ENCODE measurements around the gene MINDY4.

The MINDY4 gene

DNA sequence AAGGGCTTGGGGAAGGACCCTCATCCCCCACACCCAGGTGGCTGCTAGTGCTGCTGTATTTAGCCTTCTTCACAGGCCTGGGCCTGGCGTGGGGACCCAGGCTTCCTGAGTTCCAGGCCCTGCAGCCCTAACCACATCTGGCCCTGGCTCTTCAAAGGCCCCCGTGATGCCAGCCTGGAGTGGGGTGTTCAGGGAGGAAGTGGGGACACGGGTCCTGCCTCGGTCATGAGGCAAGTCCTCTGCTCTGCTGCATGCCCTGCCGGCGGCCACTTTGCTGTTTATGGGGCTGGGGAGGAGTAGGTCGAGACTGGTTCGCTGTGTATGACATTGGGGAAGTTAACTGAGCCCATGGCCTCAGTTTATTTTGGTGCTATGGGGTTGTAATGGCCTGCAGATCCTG is 131.9 kb downstream of the MINDY4 start:
- H3K9me3 ChIP-seq = no peaks in the 10 kb centered on the region
- TF ChIP-seq, protein P1, sequence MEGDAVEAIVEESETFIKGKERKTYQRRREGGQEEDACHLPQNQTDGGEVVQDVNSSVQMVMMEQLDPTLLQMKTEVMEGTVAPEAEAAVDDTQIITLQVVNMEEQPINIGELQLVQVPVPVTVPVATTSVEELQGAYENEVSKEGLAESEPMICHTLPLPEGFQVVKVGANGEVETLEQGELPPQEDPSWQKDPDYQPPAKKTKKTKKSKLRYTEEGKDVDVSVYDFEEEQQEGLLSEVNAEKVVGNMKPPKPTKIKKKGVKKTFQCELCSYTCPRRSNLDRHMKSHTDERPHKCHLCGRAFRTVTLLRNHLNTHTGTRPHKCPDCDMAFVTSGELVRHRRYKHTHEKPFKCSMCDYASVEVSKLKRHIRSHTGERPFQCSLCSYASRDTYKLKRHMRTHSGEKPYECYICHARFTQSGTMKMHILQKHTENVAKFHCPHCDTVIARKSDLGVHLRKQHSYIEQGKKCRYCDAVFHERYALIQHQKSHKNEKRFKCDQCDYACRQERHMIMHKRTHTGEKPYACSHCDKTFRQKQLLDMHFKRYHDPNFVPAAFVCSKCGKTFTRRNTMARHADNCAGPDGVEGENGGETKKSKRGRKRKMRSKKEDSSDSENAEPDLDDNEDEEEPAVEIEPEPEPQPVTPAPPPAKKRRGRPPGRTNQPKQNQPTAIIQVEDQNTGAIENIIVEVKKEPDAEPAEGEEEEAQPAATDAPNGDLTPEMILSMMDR (IDR thresholded peaks at IDR 0.05) = no peak
- no peak overlapping the region for H3K27ac ChIP-seq
- no peaks in the 10 kb centered on the region for H3K36me3 ChIP-seq
- H3K4me3 ChIP-seq (ENCODE audit: low read depth in 1 of 2, low read length in 1 of 2) = no peak overlapping the region
- H3K27me3 ChIP-seq = no peaks in the 10 kb centered on the region
- no peaks in the 10 kb centered on the region for H3K4me1 ChIP-seq (ENCODE audit: control insufficient read depth in 1 of 2, insufficient read depth in 1 of 2, low read depth in 1 of 2, low read length in 1 of 2)

DNA sequence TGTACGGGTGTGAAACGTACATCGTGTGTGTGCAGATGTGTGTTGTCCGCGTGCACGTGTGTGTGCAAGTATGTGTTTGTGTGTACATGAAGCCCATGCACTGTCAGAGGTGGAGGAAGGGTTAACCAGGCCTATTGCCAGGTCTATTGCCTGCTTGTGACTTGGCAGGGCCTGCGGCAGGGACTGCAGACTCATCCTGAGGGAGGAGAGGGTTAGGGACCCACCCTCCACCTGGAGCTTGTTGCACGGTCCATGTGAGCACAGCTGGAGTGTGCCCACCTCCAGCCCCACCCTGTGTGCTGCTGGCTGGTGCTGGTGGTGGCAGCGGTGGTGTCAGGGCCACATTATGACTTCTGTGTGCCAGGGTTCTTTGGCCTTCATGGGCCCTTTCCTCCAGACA is 133.3 kb downstream of the MINDY4 start:
- no peaks in the 10 kb centered on the region for H3K9me3 ChIP-seq
- H3K36me3 ChIP-seq = no peaks in the 10 kb centered on the region
- H3K4me3 ChIP-seq (ENCODE audit: low read depth in 1 of 2, low read length in 1 of 2) = no peak overlapping the region
- no peaks in the 10 kb centered on the region for H3K27me3 ChIP-seq
- H3K27ac ChIP-seq = no peak overlapping the region
- no peaks in the 10 kb centered on the region for H3K4me1 ChIP-seq (ENCODE audit: control insufficient read depth in 1 of 2, insufficient read depth in 1 of 2, low read depth in 1 of 2, low read length in 1 of 2)
- TF ChIP-seq, protein P1 (IDR thresholded peaks at IDR 0.05) = no peak

DNA sequence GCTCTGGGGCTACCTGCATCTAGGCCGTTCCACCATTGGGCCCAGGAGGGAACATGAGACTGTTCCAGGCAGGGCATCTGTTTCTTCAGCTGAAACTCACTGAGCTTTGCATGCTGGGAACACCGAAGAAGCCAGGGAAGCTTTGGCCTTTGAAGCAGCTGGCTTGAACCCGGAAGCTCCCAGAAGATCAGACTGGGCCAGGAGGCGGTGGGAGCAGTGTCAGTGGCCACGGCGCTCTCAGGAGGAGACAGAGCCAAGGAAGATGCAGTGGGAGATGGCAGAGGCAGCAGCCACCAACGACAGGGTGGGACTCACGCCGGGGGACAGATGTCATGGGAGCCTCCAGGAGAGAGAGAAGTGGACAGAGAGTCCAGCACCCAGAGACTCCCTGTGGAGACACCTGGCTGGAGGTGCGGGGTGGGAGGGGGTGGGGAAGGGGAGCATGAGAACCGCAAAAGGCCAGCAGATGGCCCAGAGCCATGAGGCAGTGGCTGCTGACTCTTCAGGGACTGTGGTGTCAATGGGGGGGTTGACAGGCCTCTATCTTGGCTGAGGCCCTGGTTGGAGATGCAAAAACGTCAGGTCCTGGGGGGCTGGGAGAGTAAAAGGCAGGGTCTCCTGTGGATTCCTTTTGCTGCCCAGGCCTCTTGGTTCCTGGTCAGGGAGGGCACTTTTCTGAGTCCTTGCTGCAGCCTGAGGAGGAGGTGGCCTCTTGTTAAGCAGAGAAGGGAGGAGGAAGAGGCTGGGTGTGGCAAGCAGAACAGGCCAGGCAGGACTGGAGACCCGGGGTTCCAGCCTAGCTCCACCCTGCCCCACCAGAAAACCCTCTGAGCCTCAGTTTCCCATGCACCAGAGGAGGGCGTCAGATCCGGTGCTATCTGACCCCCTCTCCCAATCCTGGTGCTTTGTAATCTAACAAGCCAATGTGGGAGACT is 134.1 kb downstream of the MINDY4 start:
- TF ChIP-seq, protein P1 (IDR thresholded peaks at IDR 0.05) = no peak
- Histone ChIP-seq H3K27me3 (no peaks in the 10 kb centered on the region), H3K4me3 (ENCODE audit: low read depth in 1 of 2, low read length in 1 of 2) (no peak overlapping the region), H3K27ac (no peak overlapping the region), H3K4me1 (ENCODE audit: control insufficient read depth in 1 of 2, insufficient read depth in 1 of 2, low read depth in 1 of 2, low read length in 1 of 2) (no peaks in the 10 kb centered on the region), H3K9me3 (no peaks in the 10 kb centered on the region), H3K36me3 (no peaks in the 10 kb centered on the region)

DNA sequence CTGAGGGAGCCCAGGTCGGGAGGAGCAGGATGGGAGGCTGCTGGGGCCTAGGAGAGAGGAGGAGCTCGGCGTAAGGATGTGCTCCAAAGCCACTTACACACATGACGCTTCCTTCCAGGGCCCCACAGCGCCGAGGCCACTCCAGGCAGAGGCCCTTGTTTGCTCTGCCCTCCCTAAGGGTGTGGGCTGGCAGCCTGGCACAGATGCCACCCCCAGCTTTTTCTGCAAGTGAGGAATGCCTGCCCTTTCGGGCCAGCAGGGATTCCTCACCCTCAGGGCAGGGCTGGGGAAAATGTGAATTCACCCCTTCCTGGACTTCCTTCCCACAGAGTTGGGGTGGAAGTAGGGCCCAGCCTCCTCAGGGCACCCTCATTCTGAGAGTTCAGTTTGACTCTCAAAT is 134.8 kb downstream of the MINDY4 start:
- TF ChIP-seq, protein P1 (IDR thresholded peaks at IDR 0.05) = no peak
- H3K27ac ChIP-seq = no peak overlapping the region
- no peaks in the 10 kb centered on the region for H3K36me3 ChIP-seq
- H3K9me3 ChIP-seq = no peaks in the 10 kb centered on the region
- H3K27me3 ChIP-seq = peaks cover 1% of the 10 kb centered on the region
- no peaks in the 10 kb centered on the region for H3K4me1 ChIP-seq (ENCODE audit: control insufficient read depth in 1 of 2, insufficient read depth in 1 of 2, low read depth in 1 of 2, low read length in 1 of 2)
- no peak overlapping the region for H3K4me3 ChIP-seq (ENCODE audit: low read depth in 1 of 2, low read length in 1 of 2)

DNA sequence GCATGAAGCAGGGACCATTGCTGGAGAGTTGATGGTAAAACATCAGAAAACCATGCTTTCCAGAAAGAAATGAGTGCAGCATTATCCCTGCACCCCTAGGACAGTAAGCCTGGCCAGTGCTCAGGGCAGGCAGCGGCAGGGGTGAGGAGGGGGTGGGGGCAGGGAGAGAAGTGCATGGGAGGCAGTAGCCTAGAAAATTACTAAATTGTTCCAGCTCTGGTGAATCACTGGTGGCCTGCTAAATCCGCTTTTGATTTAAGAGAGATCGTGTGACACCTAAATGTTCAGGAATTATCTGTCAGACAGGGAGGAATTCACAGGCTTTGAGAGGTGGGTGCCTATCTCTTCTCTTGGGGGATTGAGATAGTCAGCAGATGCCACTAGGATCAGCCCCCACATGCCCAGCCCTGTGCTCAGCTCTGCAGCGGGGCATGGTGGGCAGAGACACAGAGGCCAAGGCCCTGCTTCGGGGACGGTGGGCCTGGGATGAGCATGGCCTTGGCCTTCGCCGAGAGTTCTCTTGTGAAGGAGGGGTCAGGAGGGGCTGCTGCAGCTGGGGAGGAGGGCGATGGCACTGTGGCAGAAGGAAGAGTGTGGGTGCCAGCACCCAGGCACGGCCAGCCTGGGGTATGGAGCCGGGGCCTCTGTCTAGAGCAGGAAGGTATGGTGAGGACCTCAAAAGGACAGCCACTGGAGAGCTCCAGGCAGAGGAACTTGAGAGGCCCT is 135.5 kb downstream of the MINDY4 start:
- Histone ChIP-seq H3K27me3 (peaks cover 8% of the 10 kb centered on the region), H3K4me3 (ENCODE audit: low read depth in 1 of 2, low read length in 1 of 2) (no peak overlapping the region), H3K9me3 (no peaks in the 10 kb centered on the region), H3K27ac (no peak overlapping the region), H3K36me3 (no peaks in the 10 kb centered on the region), H3K4me1 (ENCODE audit: control insufficient read depth in 1 of 2, insufficient read depth in 1 of 2, low read depth in 1 of 2, low read length in 1 of 2) (no peaks in the 10 kb centered on the region)
- TF ChIP-seq, protein P1 (IDR thresholded peaks at IDR 0.05) = no peak

Data from neutrophil (primary cell).